ENCODE data around the gene CD40LG.

GRCh38 chrX:136625246-136625645, 22.7 kb upstream of the CD40LG start:
- TF ChIP-seq POLR2A (IDR thresholded peaks at IDR 0.05): no peak
- no peak for TF ChIP-seq CTCF (IDR thresholded peaks at IDR 0.05)
